Peyer's patch (tissue), 4 donors: ENCODE results near the gene NEK7.

Experiments
- POLR2A ChIP-seq, 2 donors: fragments of 450-650 bp; IDR thresholded peaks; one replicate each; pipeline ENCODE4 v1.5.1; 2017; ENCODE audit warnings: antibody characterized with exemption in 2 of 2, mild to moderate bottlenecking in 2 of 2, moderate library complexity in 2 of 2
- TF ChIP-seq, protein P1 (sequence below), 6 experiments: fragments of 450-650 bp in 4 of 6; fragments of 200-600 bp in 2 of 6; sonication (generic) in 1 of 6; IDR thresholded peaks; one replicate each; pipeline ENCODE4 v1.5.1; 2017 to 2019; ENCODE audit warnings: antibody characterized with exemption in 6 of 6, mild to moderate bottlenecking in 3 of 6, moderate library complexity in 1 of 6

DNA sequence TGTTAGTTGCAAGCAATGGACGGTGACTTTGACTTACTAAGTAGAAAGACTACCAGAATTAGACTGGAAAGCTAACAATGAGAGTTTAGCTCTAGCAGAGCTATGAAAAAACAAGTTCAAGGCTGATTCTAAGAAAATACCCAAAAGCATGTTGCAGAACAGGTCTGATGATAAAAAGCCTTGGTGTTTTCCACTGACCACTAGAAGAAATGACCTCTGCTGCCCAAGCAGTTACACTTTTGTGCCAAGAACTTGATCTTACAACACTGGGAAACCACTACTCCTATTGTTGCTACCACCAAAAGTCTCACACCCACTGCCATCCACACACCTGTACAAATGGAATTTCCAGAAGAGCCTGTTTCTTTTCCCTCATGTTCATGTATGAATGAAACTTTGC lies 21.4 kb upstream of the NEK7 start:
- TF ChIP-seq, protein P1, sequence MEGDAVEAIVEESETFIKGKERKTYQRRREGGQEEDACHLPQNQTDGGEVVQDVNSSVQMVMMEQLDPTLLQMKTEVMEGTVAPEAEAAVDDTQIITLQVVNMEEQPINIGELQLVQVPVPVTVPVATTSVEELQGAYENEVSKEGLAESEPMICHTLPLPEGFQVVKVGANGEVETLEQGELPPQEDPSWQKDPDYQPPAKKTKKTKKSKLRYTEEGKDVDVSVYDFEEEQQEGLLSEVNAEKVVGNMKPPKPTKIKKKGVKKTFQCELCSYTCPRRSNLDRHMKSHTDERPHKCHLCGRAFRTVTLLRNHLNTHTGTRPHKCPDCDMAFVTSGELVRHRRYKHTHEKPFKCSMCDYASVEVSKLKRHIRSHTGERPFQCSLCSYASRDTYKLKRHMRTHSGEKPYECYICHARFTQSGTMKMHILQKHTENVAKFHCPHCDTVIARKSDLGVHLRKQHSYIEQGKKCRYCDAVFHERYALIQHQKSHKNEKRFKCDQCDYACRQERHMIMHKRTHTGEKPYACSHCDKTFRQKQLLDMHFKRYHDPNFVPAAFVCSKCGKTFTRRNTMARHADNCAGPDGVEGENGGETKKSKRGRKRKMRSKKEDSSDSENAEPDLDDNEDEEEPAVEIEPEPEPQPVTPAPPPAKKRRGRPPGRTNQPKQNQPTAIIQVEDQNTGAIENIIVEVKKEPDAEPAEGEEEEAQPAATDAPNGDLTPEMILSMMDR (IDR thresholded peaks at IDR 0.05), result no peak
- no peak for TF ChIP-seq POLR2A (IDR thresholded peaks at IDR 0.05)
